Measurements from ENCODE around the gene EFCAB6.

- TF ChIP-seq ZBTB33 (IDR thresholded peaks at IDR 0.05) (no peak), TAF1 (conservative IDR thresholded peaks at IDR 0.05) (no peak), MAX (IDR thresholded peaks at IDR 0.05) (no peak)
Measured at GRCh38 chr22:43774318-43774915, 37.7 kb downstream of the EFCAB6 start.
